SK-MEL-5 (cell line): ENCODE measurements around the gene MAP3K3. TPM values are rescaled to one million over a fixed set of nuclear protein-coding genes. Genes with fewer than 3 reads are reported as not detected.

ENCODE experiments used
- DNase-seq: peaks from one replicate; pipeline ENCODE4 v3.0.0-alpha.2; 2016; ENCODE audit warnings: low read depth, low spot score
- in situ Hi-C: cut with HindIII; loops from 2 replicates; pipeline ENCODE4 v1.10.0; 2016; ENCODE audit warnings: low sequenced_read_pairs, high pct_unique_total_duplicates, low pct_unique_long_range_greater_than_20kb
- total RNA-seq: library from RNA; depleted of rRNA; stranded (reverse); fragments of >200 nt; shearing (Covaris generic); gene quantifications from 2 replicates; pipeline ENCODE4 v1.2.3, GENCODE V29; 2014

MAP3K3 gene
- total RNA-seq, 1 experiment from 2014 or later, result 13.1 TPM

GRCh38 chr17:63698886-63699637 lies 76.8 kb downstream of the MAP3K3 start:
- in situ Hi-C loops, result no loop called here
- no peak for DNase-seq

- in situ Hi-C loops, result no loop called here
- DNase-seq, result no peak
Observed at GRCh38 chr17:63699638-63700527, 77.7 kb downstream of the MAP3K3 start, which contains the start of gene LIMD2. LIMD2 (minus strand) TSS chr17:63700125; CDS start chr17:63699298, 827 bp downstream.

GRCh38 chr17:63700528-63701455 lies 78.6 kb downstream of the MAP3K3 start:
- in situ Hi-C loops, result no loop called here
- no peak for DNase-seq

GRCh38 chr17:63701456-63701820 lies 79.2 kb downstream of the MAP3K3 start:
- DNase-seq, result no peak
- in situ Hi-C loops, result no loop called here

GRCh38 chr17:63701868-63702720 lies 79.9 kb downstream of the MAP3K3 start:
- in situ Hi-C loops, result no loop called here
- DNase-seq, result no peak

DNA sequence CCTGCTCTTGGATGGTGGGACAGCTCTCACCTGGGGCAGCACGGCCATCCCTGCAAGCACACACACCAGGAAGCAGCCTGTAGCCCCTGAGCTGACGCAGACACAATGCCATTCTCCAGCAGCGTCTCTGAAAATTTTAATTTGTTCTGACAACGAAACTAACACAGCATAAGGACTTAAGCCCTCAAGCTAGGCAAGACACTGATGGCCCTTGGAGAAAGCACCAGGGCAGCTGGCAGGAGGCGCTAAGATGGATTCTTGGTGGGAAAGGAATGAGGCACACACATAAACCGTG lies 80.5 kb downstream of the MAP3K3 start:
- no peak for DNase-seq
- in situ Hi-C loops, result no loop called here

DNA sequence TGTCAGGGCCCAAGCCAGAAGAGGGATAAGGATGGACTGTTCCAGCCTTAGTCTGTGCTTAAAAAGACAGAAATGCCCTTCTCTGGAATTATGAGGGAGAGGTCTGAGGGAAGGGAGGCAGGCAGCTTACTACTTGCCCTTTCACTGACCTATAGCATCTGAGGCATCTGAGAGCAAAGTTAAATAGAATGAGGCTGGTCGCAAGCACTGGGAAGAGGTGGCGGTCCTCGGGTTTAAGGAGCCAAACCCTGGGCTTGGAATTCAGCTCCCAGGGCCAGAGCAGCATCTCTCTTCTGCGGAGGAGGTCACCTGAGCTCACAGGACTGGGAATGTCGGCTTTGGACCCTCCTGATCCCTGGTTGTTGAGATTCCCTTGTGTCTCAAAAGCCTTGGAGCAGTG lies 80.8 kb downstream of the MAP3K3 start:
- in situ Hi-C loops, result no loop called here
- DNase-seq, result no peak

- no peak for DNase-seq
- in situ Hi-C loops, result no loop called here
Observed at GRCh38 chr17:63703556-63704258, 81.5 kb downstream of the MAP3K3 start.

DNA sequence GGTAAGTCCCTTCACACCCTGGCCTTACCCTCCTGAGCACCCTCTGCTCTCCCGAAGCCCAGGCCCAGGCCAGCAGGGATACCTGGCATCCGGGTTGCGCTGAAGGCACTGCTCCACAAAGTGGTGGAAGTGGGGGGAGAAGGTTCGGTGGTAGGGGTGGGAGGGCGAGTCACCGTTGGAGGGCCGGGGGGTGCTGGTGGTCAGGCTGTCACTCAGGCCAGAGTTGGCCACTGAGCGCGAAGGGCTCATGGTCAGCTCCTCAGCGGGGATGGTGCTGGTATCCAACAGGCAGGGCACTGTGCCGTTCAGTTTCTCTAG lies 82.0 kb downstream of the MAP3K3 start:
- in situ Hi-C loops, result no loop called here
- DNase-seq, result no peak

DNA sequence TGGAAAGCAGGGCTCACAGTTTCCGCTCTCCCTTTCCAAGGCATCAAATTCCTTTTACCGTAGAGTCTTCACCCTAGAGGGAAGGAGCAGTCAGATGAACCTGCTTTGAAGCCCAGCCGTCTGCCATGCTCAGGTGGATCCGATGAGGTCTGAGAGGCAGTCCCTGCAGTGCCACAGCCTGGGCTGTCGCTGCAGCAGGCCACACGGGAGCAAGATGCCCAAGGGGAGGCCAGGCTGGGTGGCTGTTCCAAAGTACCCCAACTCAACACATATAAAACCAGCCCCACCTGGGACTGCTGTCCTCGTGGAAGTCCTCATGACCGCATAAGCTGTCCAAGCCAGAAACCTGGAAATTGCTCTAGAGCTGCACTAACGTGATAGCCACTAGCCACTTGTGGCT lies 82.6 kb downstream of the MAP3K3 start:
- DNase-seq, result no peak
- in situ Hi-C loops, result no loop called here

DNA sequence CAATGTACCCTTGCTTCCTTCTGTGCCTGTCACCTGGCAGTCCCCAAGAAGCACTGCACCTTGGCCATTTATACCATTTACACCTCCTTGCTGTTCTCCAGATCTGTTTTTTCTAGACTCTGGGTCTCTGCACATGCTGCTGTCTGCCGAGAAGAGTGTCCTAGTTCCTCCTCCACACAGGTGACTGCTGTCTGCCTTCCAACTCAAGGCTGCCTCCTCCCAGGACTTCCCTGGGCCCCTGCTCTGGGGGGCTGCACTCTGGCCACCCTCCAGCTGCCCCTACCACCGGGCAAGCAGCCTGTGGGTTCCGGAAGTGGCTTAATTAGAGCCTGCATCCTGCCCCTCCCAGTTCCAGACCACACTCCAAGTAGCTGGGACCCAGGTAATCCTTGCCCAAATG lies 83.4 kb downstream of the MAP3K3 start:
- DNase-seq, result no peak
- in situ Hi-C loops, result no loop called here

DNA sequence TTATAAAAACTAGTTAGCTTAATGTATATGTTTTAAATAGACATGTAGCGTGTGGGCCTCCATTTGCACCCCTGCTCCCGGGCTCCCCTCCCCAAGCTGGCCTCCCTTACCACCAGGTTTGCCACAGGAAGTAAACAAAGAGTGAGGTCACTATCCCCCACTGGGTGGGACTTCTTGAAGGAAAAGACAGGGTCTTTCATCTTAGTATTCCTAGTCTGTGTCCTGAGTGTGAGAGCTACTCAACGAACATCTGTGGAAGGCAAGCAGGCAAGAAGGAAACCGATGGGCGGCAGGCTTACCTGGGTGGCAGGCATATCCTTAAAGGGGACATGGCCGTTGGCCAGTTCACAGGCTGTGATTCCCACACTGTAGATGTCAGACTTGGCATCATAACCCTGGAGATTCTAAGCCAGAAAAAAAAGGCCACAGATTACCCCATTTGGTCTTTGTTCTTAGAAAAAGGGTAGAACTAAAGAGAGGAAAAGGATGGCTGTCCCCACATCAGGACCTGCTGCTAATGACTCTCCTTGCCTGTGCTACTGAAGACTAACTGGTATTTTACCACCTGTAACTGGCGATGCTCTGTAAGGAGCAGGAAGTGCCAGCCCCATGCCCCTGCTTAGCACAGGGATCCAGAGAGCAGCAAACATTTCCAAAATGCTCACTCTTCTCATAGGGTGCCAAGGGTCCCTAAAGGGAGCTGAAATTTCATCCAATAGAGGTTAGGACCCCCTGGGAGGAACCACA lies 84.3 kb downstream of the MAP3K3 start:
- in situ Hi-C loops, result no loop called here
- DNase-seq, result no peak

- no peak for DNase-seq
- in situ Hi-C loops, result no loop called here
Observed at GRCh38 chr17:63707151-63707550, 84.9 kb downstream of the MAP3K3 start.

GRCh38 chr17:63709110-63709509 lies 86.9 kb downstream of the MAP3K3 start:
- in situ Hi-C loops, result no loop called here
- DNase-seq, result no peak

DNA sequence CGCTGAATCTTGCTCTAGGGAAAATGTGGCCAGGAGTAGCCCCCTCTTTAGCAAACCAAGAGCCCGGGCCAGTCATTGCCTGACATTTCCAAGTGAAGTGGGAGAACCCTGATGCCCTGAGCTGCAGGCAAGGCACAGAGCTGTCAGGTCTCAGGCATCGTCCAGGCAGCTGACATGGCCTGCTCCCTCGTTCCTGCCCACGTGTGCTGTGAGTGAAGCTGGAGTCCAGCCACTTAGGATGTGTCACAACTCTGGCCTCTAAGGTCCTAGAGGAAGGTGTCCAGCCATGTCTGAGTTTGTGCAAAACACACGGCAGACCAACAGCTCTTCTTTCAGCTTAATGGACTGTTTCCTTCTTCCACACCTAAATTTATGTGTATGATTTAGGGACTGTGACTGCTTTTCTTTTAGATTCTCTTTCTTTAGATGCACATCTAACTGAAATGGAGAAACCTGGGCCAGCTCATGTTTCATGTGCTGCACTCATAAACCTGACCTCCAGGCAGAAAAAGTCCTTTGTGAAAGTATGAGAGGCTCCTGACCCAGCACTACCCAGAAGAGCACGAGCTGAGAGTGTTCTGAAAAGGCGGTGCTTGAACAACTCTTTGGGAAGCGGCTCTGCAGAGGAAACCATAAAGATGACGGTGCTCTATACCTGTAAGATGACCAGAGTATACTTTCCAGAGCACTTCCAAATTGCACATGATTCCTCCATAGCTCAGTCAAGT lies 92.5 kb downstream of the MAP3K3 start:
- no peak for DNase-seq
- in situ Hi-C loops, result no loop called here

GRCh38 chr17:63716426-63716825 lies 94.2 kb downstream of the MAP3K3 start:
- no peak for DNase-seq
- in situ Hi-C loops, result no loop called here
